HG02642 (cell line): ENCODE measurements around the gene TMEM176A.
"Not testable (repeated sequence)": the region's sequence is repeated elsewhere in the genome, so short reads cannot be mapped to it uniquely, and the experiment has no call there.

Source experiments
- ATAC-seq: cut with Tn5 transposase; IDR thresholded peaks from one replicate; pipeline ENCODE4 v1.9.1; 2021; ENCODE audit warnings: mild to moderate bottlenecking; ENCODE audit not compliant: unreplicated experiment, poor library complexity

TMEM176A gene

GRCh38 chr7:150807616-150808438 lies 7.3 kb downstream of the TMEM176A start:
- not testable (repeated sequence) for ATAC-seq

- ATAC-seq = no peak
These were observed 13.9 kb downstream of the TMEM176A start for GRCh38 chr7:150814328-150815001.

GRCh38 chr7:150818971-150819370 lies 18.4 kb downstream of the TMEM176A start:
- ATAC-seq = no peak

- no peak for ATAC-seq
These were observed 19.6 kb downstream of the TMEM176A start for GRCh38 chr7:150820148-150820547.

GRCh38 chr7:150820578-150821198 lies 20.1 kb downstream of the TMEM176A start:
- ATAC-seq = no peak

GRCh38 chr7:150823043-150823442 lies 22.5 kb downstream of the TMEM176A start:
- ATAC-seq = no peak

GRCh38 chr7:150823484-150824126 lies 23.0 kb downstream of the TMEM176A start:
- ATAC-seq = no peak

- ATAC-seq = no peak
These were observed 24.0 kb downstream of the TMEM176A start for GRCh38 chr7:150824379-150825177.

- no peak for ATAC-seq
These were observed 25.7 kb downstream of the TMEM176A start for GRCh38 chr7:150826061-150826849.

- ATAC-seq = no peak
These were observed 27.8 kb downstream of the TMEM176A start for GRCh38 chr7:150828384-150828783.

- ATAC-seq = no peak
These were observed 28.9 kb downstream of the TMEM176A start for GRCh38 chr7:150829426-150829825.

- no peak for ATAC-seq
These were observed 30.4 kb downstream of the TMEM176A start for GRCh38 chr7:150830937-150831336.

- no peak for ATAC-seq
These were observed 31.3 kb downstream of the TMEM176A start for GRCh38 chr7:150831851-150832250.

- no peak for ATAC-seq
These were observed 34.5 kb downstream of the TMEM176A start for GRCh38 chr7:150835019-150835418.

GRCh38 chr7:150835702-150836280 lies 35.2 kb downstream of the TMEM176A start:
- no peak for ATAC-seq

GRCh38 chr7:150838965-150839650 lies 38.5 kb downstream of the TMEM176A start:
- ATAC-seq = no peak

- ATAC-seq = no peak
These were observed 41.4 kb downstream of the TMEM176A start for GRCh38 chr7:150842018-150842417.

GRCh38 chr7:150842716-150843115 lies 42.1 kb downstream of the TMEM176A start:
- no peak for ATAC-seq
